ENCODE data around the gene NUDT14.

The NUDT14 gene

GRCh38 chr14:105123981-105124765, 56.9 kb downstream of the NUDT14 start:
- DNase-seq: no peak

- no peak for DNase-seq
Observed at GRCh38 chr14:105123064-105123665, 57.9 kb downstream of the NUDT14 start.

Measured in activated naive CD4-positive, alpha-beta T cell (primary cell).